Epithelial cell of prostate (primary cell): Measurements from ENCODE around the gene TRIP12.
"Not testable (repeated sequence)": the region's sequence is repeated elsewhere in the genome, so short reads cannot be mapped to it uniquely, and the experiment has no call there.

ENCODE experiments used
- DNase-seq: peaks from one replicate; pipeline ENCODE4 v3.0.0-alpha.2; 2011; ENCODE audit warnings: low read depth, low spot score
- H3K27ac ChIP-seq: fragments of 450-650 bp; 2 replicates; pipeline ENCODE4 v1.5.1; 2017; ENCODE audit warnings: mild to moderate bottlenecking

The TRIP12 gene

GRCh38 chr2:229921892-229922448, at the start of gene TRIP12:
Gene TRIP12 (minus strand): TSS chr2:229922009. CDS start chr2:229880079, 41,930 bp downstream.
- peak; percentile 82 for DNase-seq
- peak within 1 kb of the TSS; percentile 97 for H3K27ac ChIP-seq

GRCh38 chr2:229971298-229971790, 49.5 kb upstream of the TRIP12 start:
- DNase-seq = no peak
- no peak overlapping the region for H3K27ac ChIP-seq

- H3K27ac ChIP-seq = no peak overlapping the region
- no peak for DNase-seq
These were observed 48.6 kb upstream of the TRIP12 start for GRCh38 chr2:229970406-229970805.

DNA sequence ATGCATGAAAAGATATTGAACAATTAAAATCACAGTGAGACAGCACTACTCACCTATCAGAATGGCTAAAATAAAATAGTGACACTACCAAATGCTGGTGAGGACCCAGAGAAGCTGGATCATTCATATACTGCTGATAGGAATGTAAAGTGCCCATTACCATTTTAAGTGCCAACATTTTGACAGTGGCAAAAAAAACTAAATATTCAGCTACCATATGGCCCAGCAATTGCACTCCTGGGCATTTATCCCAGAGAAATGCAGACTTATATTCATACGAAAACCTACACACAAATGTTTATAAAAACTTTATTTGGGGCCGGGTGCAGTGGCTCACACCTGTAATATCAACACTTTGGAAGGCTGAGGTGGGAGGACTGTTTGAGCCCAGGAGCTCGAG, 48.1 kb upstream of the TRIP12 start:
- DNase-seq = no peak
- H3K27ac ChIP-seq = no peak overlapping the region

DNA sequence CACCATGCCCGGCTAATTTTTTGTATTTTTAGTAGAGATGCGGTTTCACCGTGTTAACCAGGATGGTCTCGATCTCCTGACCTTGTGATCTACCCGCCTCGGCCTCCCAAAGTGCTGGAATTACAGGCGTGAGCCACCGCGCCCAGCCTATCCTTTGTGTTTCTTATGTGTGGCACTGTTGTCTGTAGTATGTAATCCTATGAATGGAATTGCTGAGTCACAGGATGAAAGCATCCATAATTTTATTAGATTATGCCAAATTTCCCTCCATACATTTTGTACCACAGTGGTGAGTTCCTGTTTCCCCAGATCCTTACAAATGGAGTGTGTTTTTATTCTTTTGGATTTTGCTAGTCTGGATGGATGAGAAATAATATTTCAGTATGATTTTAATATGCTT, 41.8 kb upstream of the TRIP12 start:
- not testable (repeated sequence) for DNase-seq, H3K27ac ChIP-seq

GRCh38 chr2:229956491-229956890, 34.7 kb upstream of the TRIP12 start:
- H3K27ac ChIP-seq = no peak overlapping the region
- DNase-seq = no peak

- H3K27ac ChIP-seq = no peak overlapping the region
- DNase-seq = no peak
These were observed 33.9 kb upstream of the TRIP12 start for GRCh38 chr2:229955663-229956062.

GRCh38 chr2:229952256-229952835, 30.5 kb upstream of the TRIP12 start:
- H3K27ac ChIP-seq = no peak overlapping the region
- DNase-seq = no peak

DNA sequence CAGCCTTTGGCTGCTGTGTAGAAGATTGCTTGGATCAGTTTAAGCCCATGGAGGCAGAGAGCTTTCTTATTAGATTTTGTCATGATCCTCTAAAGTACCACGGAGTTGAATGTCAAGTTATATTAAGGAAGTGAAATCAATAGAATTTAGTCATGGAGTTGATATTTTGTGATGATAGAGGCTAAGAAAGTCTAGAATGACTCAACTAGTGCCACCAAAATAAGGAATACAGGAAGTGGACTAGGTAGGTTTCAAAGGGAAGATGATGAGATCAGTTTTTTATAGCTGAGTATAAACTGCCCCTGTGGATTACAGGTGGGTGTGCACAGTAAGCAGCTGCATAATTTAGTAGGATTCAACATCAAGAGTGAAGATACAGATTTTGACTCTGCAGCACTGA, 25.7 kb upstream of the TRIP12 start:
- H3K27ac ChIP-seq = no peak overlapping the region
- no peak for DNase-seq

GRCh38 chr2:229945975-229946374, 24.2 kb upstream of the TRIP12 start:
- H3K27ac ChIP-seq = no peak overlapping the region
- no peak for DNase-seq

- DNase-seq = no peak
- no peak overlapping the region for H3K27ac ChIP-seq
These were observed 22.1 kb upstream of the TRIP12 start for GRCh38 chr2:229943770-229944449.

DNA sequence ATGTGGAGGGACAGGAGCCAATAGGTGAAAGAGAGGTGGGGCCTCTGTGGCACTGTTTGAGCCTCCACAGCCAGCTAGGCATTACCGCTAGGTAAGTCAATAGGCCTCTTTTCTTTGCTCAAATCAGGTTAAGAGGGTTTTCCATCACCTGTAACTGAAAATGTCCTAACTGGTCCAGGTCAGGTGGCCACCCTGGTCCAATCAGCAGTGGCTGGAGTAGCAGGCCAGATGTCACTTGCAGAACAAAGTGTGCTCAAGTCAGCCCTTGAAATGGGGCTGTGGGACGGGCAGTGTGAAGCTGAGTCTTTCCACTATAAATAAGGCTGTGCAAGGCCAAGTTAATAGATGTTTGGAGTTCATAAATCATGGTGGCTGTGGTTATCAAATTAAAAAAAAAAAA, 21.4 kb upstream of the TRIP12 start:
- no peak overlapping the region for H3K27ac ChIP-seq
- no peak for DNase-seq

DNA sequence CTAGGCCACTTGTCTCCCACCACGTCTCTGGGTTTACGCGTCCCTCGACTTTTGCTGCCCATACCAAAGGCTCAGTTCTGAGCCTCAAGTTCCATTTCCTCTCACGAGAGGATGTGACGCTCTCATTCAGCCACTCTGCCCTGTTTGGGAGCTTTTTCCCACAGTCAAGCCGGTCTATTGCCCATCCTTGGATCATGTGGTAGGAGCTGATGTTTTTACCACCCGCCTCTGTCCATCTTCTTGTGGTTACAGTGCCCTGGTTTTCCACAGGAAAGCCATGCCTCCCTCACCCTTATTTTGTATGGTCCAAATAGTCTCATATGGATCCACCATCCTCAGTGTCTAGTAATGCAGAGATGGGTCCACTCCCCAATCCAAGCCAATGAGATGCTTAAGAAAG, 20.9 kb upstream of the TRIP12 start:
- H3K27ac ChIP-seq = no peak overlapping the region
- no peak for DNase-seq

DNA sequence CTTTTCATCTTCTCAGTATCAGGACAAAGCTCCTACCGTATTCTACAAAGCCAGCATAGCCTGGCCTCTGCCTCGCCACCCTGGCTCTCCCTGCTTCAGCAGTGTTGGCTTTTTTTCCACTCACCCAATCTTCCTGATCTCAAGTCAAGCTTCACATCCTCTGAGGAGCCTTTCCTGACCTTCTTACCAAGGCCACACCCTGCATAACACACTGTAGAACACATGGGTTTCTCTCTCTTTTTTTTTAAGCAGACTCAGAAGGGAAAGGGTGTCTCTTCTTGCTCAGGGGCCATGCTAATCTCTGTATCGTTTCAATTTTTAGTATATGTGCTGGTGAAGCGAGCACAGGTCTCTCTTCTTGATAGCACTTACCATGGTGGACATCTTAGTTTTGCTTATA, 15.7 kb upstream of the TRIP12 start:
- DNase-seq = no peak
- H3K27ac ChIP-seq = no peak overlapping the region

GRCh38 chr2:229931241-229931640, 9.4 kb upstream of the TRIP12 start:
- DNase-seq = no peak
- H3K27ac ChIP-seq = no peak overlapping the region

DNA sequence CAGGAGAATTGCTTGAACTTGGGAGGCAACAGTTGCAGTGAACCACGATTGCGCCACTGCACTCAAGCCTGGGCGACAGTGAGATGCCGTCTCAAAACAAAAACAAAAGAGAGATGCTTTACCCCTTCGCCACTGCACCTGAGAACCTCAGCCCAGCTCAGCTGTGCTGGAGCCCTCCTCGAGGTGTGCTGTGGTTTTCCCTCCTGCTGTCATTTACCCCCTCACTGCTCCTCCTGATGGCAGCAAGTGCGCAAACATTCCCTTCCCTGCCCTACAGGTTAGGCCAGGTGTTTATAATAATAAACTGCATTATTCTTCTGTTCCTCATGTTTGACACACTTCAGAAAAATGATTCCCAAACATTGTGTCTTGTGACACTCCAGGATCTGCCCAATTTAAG, 8.8 kb upstream of the TRIP12 start:
- DNase-seq = no peak
- H3K27ac ChIP-seq = no peak overlapping the region

GRCh38 chr2:229927817-229928321, 6.1 kb upstream of the TRIP12 start:
- peak overlapping the region; percentile 4 for H3K27ac ChIP-seq
- no peak for DNase-seq

DNA sequence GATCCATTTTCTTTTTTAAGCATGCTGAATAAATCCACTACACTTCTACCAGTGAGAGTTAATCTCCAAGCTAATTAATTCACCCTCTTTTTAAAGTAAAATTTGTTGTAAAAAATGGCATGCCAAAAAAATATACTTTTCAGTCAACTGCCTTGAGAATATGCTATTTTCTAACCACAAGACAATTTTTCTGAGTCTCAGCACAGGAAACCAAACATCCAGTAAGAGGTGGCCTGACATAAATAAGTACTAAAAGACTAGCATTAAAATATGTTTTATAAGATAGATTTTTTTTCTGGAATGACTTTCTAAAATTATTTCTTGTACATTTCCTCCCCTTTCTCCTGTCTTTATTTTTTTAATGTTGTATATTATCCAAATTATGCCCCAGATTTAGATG, 3.4 kb upstream of the TRIP12 start:
- H3K27ac ChIP-seq = no peak overlapping the region
- no peak for DNase-seq

GRCh38 chr2:229924541-229924940, 2.7 kb upstream of the TRIP12 start:
- not testable (repeated sequence) for H3K27ac ChIP-seq, DNase-seq

- DNase-seq = no peak
- peak within 1 kb of the TSS; percentile 97 for H3K27ac ChIP-seq
These were observed 909 bp upstream of the TRIP12 start, which contains the start of gene FBXO36 for GRCh38 chr2:229922449-229923386. Gene FBXO36 (plus strand): TSS chr2:229922503. CDS start chr2:229922514, 11 bp downstream.
